ENCODE data around the gene INO80D. TPM values are rescaled to one million over a fixed set of nuclear protein-coding genes. Genes with fewer than 3 reads are reported as not detected.

INO80D gene
- total and polyA plus RNA-seq, 9 donors: 3.2 to 37.6 (median 23.9) TPM

- Histone ChIP-seq H3K4me3 (no peak overlapping the region), H3K27me3 (no peaks in the 10 kb centered on the region), H3K4me1 (ENCODE audit: insufficient read depth) (peaks cover 5% of the 10 kb centered on the region), H3K9me3 (no peaks in the 10 kb centered on the region), H3K36me3 (no peaks in the 10 kb centered on the region), H3K27ac (no peak overlapping the region)
- intact Hi-C loops (cut with DNase I): no loop called here
- no peak for DNase-seq
- no peak for TF ChIP-seq CTCF (IDR thresholded peaks at IDR 0.05)
- TF ChIP-seq EP300 (IDR thresholded peaks at IDR 0.05): no peak
- TF ChIP-seq POLR2A (IDR thresholded peaks at IDR 0.05): no peak
- WGBS, 3 donors: 18 to 38% (median 25%) methylated on average over 5 of the region's 5 CpGs
Measured at GRCh38 chr2:205975082-205975949, 110.7 kb downstream of the INO80D start.

DNA sequence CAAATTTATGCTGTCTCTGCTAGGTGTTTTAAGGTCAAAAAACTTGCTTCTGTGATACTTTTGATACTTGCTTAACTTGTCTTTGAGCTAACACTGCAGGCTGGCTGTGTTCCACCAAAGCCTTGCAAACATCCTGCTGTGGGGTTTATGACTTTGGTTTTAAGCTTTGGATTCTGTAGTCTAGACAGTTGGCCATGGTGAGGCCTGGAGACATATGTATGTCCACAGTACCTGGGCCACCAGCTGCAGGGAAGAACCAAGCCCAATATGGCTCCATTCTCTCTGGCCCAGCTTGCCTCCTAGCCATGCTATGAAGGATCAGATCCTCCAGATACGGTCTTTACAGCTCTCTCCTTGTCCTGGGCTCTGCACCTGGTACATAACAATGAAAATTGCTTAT is 113.9 kb downstream of the INO80D start:
- intact Hi-C loops (cut with DNase I): no loop called here
- H3K27ac ChIP-seq: no peak overlapping the region

DNA sequence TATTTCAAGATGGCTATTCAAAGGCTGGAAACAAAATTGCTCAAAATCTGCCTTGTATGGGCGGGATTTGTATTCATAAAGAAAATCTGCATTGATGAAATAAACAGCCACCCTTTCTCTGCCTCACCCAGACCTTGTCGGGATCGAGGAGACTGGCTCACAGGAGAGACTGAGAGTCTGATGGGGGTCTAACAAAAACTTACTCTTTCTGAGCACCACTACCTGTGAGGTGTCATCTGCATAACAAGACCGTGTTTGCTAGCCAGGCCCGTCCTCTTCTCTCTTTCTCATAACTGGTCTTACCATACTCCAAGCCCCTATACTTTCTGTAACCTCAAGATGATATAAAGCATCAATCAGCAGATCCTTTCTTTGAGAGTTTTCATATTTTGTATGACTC is 115.6 kb downstream of the INO80D start:
- Histone ChIP-seq H3K27me3 (no peaks in the 10 kb centered on the region), H3K36me3 (no peaks in the 10 kb centered on the region), H3K27ac (no peak overlapping the region), H3K4me1 (ENCODE audit: insufficient read depth) (no peaks in the 10 kb centered on the region), H3K9me3 (no peaks in the 10 kb centered on the region), H3K4me3 (no peak overlapping the region)
- TF ChIP-seq CTCF (IDR thresholded peaks at IDR 0.05): no peak
- TF ChIP-seq POLR2A (IDR thresholded peaks at IDR 0.05): no peak
- no peak for TF ChIP-seq EP300 (IDR thresholded peaks at IDR 0.05)
- intact Hi-C loops (cut with DNase I): no loop called here
- DNase-seq: no peak
- 74 to 75% (median 75%) methylated on average over 5 of the region's 5 CpGs for WGBS, 3 donors

More for the DNA sequence above, 113.9 kb downstream of the INO80D start:
- 86 to 88% (median 87%) methylated on average over 1 of the region's 1 CpG for WGBS, 3 donors
- Histone ChIP-seq H3K36me3 (no peaks in the 10 kb centered on the region), H3K4me1 (ENCODE audit: insufficient read depth) (peaks cover 5% of the 10 kb centered on the region), H3K4me3 (no peak overlapping the region), H3K27me3 (no peaks in the 10 kb centered on the region), H3K9me3 (no peaks in the 10 kb centered on the region)
- no peak for DNase-seq
- TF ChIP-seq EP300 (IDR thresholded peaks at IDR 0.05): no peak
- no peak for TF ChIP-seq POLR2A (IDR thresholded peaks at IDR 0.05)
- TF ChIP-seq CTCF (IDR thresholded peaks at IDR 0.05): no peak

GRCh38 chr2:205969584-205969983 is 116.4 kb downstream of the INO80D start:
- Histone ChIP-seq H3K9me3 (no peaks in the 10 kb centered on the region), H3K27me3 (no peaks in the 10 kb centered on the region), H3K4me3 (no peak overlapping the region), H3K4me1 (ENCODE audit: insufficient read depth) (no peaks in the 10 kb centered on the region), H3K36me3 (no peaks in the 10 kb centered on the region), H3K27ac (no peak overlapping the region)
- TF ChIP-seq POLR2A (IDR thresholded peaks at IDR 0.05) (no peak), EP300 (IDR thresholded peaks at IDR 0.05) (no peak), CTCF (IDR thresholded peaks at IDR 0.05) (no peak)
- no peak for DNase-seq
- WGBS, 3 donors: 90 to 92% (median 90%) methylated on average over 4 of the region's 4 CpGs
- intact Hi-C loops (cut with DNase I): no loop called here
